Measurements from ENCODE around the gene AMMECR1.

AMMECR1 gene

DNA sequence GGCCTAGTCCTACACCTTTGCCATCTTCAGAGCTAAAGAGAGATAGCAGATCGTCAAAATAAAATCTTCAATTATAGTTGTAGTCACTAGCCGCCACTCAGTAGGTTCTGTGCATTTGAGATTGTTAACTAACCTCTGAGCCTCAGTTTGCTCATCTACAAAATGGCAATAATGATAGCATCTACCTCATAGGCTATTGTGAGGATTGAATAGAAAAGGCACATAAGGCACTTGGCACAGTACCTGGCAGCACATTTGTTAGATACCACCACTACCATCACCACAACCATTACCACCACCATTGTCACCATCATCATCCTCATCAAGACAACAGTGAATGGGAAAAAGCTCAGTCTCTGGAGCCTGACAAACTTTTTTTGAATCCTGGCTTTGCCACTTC, 134.6 kb downstream of the AMMECR1 start:
- DNase-seq (ENCODE audit: extremely low read depth, low read depth), result no peak
- H3K4me3 ChIP-seq (replicated peaks; ENCODE audit: low read depth, low read length), result no peak overlapping the region
- TF ChIP-seq CTCF (IDR thresholded peaks at IDR 0.05; ENCODE audit: low read depth, low read length, missing control alignments), result no peak

DNA sequence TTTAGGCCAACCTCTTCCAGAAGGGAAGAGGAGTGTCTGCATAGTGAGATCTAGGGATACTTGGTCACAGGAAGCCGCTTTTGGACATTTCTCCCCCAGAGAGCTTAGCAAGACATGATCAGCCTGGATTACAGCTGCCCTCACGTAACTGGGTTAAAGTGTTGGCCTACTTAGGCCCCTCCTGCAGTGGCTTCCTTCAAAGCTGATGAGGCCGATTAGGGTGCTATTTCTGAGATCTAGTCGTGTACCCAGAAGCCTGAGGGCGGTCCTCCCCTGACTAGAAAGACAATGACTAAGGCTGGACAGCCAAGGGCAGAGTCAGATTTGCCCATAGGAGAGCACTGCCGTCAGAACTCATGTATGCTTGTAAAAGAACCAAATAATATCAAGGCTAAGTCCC, 135.0 kb downstream of the AMMECR1 start:
- no peak for TF ChIP-seq CTCF (IDR thresholded peaks at IDR 0.05; ENCODE audit: low read depth, low read length, missing control alignments)
- H3K4me3 ChIP-seq (replicated peaks; ENCODE audit: low read depth, low read length), result no peak overlapping the region
- no peak for DNase-seq (ENCODE audit: extremely low read depth, low read depth)

DNA sequence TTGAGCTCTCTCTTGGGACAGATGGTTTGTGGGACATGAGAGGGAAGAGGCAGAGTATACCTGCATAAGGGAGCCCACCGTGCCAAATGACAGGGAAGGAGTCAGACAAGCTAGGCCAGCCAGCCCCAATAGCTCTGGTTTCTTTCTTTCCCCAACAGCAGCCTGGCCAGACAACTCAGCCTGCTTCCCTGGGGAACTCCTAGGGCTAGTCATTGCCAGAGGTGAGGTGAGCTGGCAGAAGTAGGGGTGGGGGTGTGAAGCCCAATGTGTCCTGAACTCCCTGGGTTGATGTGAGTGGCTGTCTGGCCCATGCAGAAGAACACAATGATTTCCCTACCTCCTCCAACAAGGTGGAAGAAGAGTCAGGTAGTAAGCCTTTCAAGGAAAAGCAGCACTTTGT, 135.5 kb downstream of the AMMECR1 start:
- H3K4me3 ChIP-seq (replicated peaks; ENCODE audit: low read depth, low read length), result no peak overlapping the region
- DNase-seq (ENCODE audit: extremely low read depth, low read depth), result no peak
- TF ChIP-seq CTCF (IDR thresholded peaks at IDR 0.05; ENCODE audit: low read depth, low read length, missing control alignments), result no peak

GRCh38 chrX:110181459-110182137, 136.3 kb downstream of the AMMECR1 start:
- TF ChIP-seq CTCF (IDR thresholded peaks at IDR 0.05; ENCODE audit: low read depth, low read length, missing control alignments), result no peak
- H3K4me3 ChIP-seq (replicated peaks; ENCODE audit: low read depth, low read length), result no peak overlapping the region
- DNase-seq (ENCODE audit: extremely low read depth, low read depth), result no peak

- DNase-seq (ENCODE audit: extremely low read depth, low read depth), result no peak
- no peak for TF ChIP-seq CTCF (IDR thresholded peaks at IDR 0.05; ENCODE audit: low read depth, low read length, missing control alignments)
- H3K4me3 ChIP-seq (replicated peaks; ENCODE audit: low read depth, low read length), result no peak overlapping the region
Measured at GRCh38 chrX:110180928-110181310, 137.0 kb downstream of the AMMECR1 start.

GRCh38 chrX:110180176-110180927, 137.5 kb downstream of the AMMECR1 start:
- no peak for DNase-seq (ENCODE audit: extremely low read depth, low read depth)
- TF ChIP-seq CTCF (IDR thresholded peaks at IDR 0.05; ENCODE audit: low read depth, low read length, missing control alignments), result no peak
- H3K4me3 ChIP-seq (replicated peaks; ENCODE audit: low read depth, low read length), result no peak overlapping the region
